Liver (tissue), 9 donors: ENCODE results near the gene SPTB. TPM values are rescaled to one million over a fixed set of nuclear protein-coding genes. Genes with fewer than 3 reads are reported as not detected.

Experiments used
- DNase-seq: peaks from one replicate; pipeline ENCODE4 v3.0.0-alpha.2; 2017; ENCODE audit warnings: low spot score
- H3K27ac ChIP-seq, 2 donors: one replicate each; pipeline ENCODE4 v1.7.0; 2013; ENCODE audit warnings: inconsistent platforms in 2 of 2, low read length in 2 of 2, control low read depth in 1 of 2, low read depth in 1 of 2, mild to moderate bottlenecking in 1 of 2
- H3K27me3 ChIP-seq, 4 donors: one replicate each; pipeline versions ENCODE4 v1.6.1 to v1.7.0; 2013; ENCODE audit warnings: low read length in 3 of 4, inconsistent platforms in 1 of 4, mild to moderate bottlenecking in 1 of 4, moderate library complexity in 1 of 4; ENCODE audit not compliant: control insufficient read depth in 4 of 4, insufficient read depth in 4 of 4
- H3K36me3 ChIP-seq, 4 donors: one replicate each; pipeline versions ENCODE4 v1.6.1 to v1.7.0; 2013; ENCODE audit warnings: low read length in 3 of 4, mild to moderate bottlenecking in 3 of 4, low read depth in 1 of 4, moderate library complexity in 1 of 4; ENCODE audit not compliant: control insufficient read depth in 4 of 4, insufficient read depth in 3 of 4
- H3K4me1 ChIP-seq, 4 donors: one replicate each; pipeline versions ENCODE4 v1.6.1 to v1.7.0; 2013; ENCODE audit warnings: low read length in 3 of 4, mild to moderate bottlenecking in 3 of 4, moderate library complexity in 1 of 4; ENCODE audit not compliant: control insufficient read depth in 4 of 4, insufficient read depth in 4 of 4
- H3K4me3 ChIP-seq, 3 donors: one replicate each; pipeline versions ENCODE4 v1.6.1 to v1.7.0; 2013; ENCODE audit warnings: low read length in 3 of 3, control low read depth in 1 of 3, low read depth in 1 of 3, mild to moderate bottlenecking in 1 of 3
- H3K9ac ChIP-seq, 2 donors: one replicate each; pipeline ENCODE4 v1.7.0; 2013; ENCODE audit warnings: low read length in 2 of 2, mild to moderate bottlenecking in 2 of 2, moderate library complexity in 2 of 2, control low read depth in 1 of 2, low read depth in 1 of 2
- H3K9me3 ChIP-seq, 4 donors: one replicate each; pipeline versions ENCODE4 v1.6.1 to v1.7.0; 2013; ENCODE audit warnings: low read length in 3 of 4; ENCODE audit not compliant: control insufficient read depth in 4 of 4
- ATF3 ChIP-seq: IDR thresholded peaks from 2 replicates; pipeline ENCODE4 v1.6.1; 2016; ENCODE audit warnings: antibody characterized with exemption
- CTCF ChIP-seq: fragments of 150-350 bp; IDR thresholded peaks from 2 replicates; pipeline ENCODE4 v1.5.1; 2017; ENCODE audit warnings: improper control_type of control experiment, low read depth, low read length; ENCODE audit not compliant: missing input control
- EGR1 ChIP-seq, 2 donors: IDR thresholded peaks; 2 replicates each; pipeline ENCODE4 v1.6.1; 2016 to 2018; ENCODE audit warnings: antibody characterized with exemption in 2 of 2, low read depth in 2 of 2
- FOXA1 ChIP-seq: IDR thresholded peaks from 2 replicates; pipeline ENCODE4 v1.6.1; 2016; ENCODE audit warnings: antibody characterized with exemption
- FOXA2 ChIP-seq: IDR thresholded peaks from 2 replicates; pipeline ENCODE4 v1.6.1; 2016; ENCODE audit warnings: antibody characterized with exemption
- GABPA ChIP-seq, 2 donors: IDR thresholded peaks in 1 of 2; conservative IDR thresholded peaks in 1 of 2; 2 replicates each; pipeline ENCODE4 v1.6.1; 2016; ENCODE audit warnings: antibody characterized with exemption in 2 of 2, mild to moderate bottlenecking in 1 of 2, moderate library complexity in 1 of 2
- HNF4A ChIP-seq, 2 donors: conservative IDR thresholded peaks; 2 replicates each; pipeline ENCODE4 v1.6.1; 2016; ENCODE audit warnings: antibody characterized with exemption in 2 of 2, mild to moderate bottlenecking in 2 of 2
- HNF4G ChIP-seq: IDR thresholded peaks from 2 replicates; pipeline ENCODE4 v1.6.1; 2016; ENCODE audit warnings: antibody characterized with exemption
- NR2F2 ChIP-seq: IDR thresholded peaks from 2 replicates; pipeline ENCODE4 v1.6.1; 2016; ENCODE audit warnings: antibody characterized with exemption
- RAD21 ChIP-seq, 2 donors: IDR thresholded peaks; 2 replicates each; pipeline ENCODE4 v1.6.1; 2016; ENCODE audit warnings: antibody characterized with exemption in 2 of 2, mild to moderate bottlenecking in 2 of 2
- RXRA ChIP-seq, 2 donors: IDR thresholded peaks; 2 replicates each; pipeline ENCODE4 v1.6.1; 2017 to 2018; ENCODE audit warnings: antibody characterized with exemption in 2 of 2, mild to moderate bottlenecking in 1 of 2
- SP1 ChIP-seq: IDR thresholded peaks from 2 replicates; pipeline ENCODE4 v1.6.1; 2018; ENCODE audit warnings: antibody characterized with exemption, mild to moderate bottlenecking
- TAF1 ChIP-seq: conservative IDR thresholded peaks from 2 replicates; pipeline ENCODE4 v1.6.1; 2016; ENCODE audit warnings: antibody characterized with exemption, mild to moderate bottlenecking
- YY1 ChIP-seq: IDR thresholded peaks from 2 replicates; pipeline ENCODE4 v1.6.1; 2016; ENCODE audit warnings: antibody characterized with exemption, mild to moderate bottlenecking
- ZBTB33 ChIP-seq: IDR thresholded peaks from 2 replicates; pipeline ENCODE4 v1.6.1; 2016; ENCODE audit warnings: antibody characterized with exemption
- WGBS: extraction: QIAGEN DNeasy Blood & Tissue Kit; methylation state at CpG from one replicate; pipeline ENCODE4 v1.1.7; 2013; 5-methylcytosine and 5-hydroxymethylcytosine counted together
- polyA plus RNA-seq, 2 donors: library from polyadenylated mRNA; stranded (reverse) in 1 of 2; unstranded in 1 of 2; fragments of 200-250 nt in 1 of 2; fragments of >200 nt in 1 of 2; fragmentation: Nextera tagmentation in 1 of 2; extraction: Ambion mirVana in 1 of 2; gene quantifications; one replicate each; pipeline versions ENCODE4 v1.2.1 to v1.2.3, GENCODE V29; 2013 to 2015
- total RNA-seq, 2 donors: library from RNA; depleted of rRNA; stranded (reverse); fragments of >200 nt; gene quantifications; one replicate each; pipeline ENCODE4 v1.2.3, GENCODE V29; 2014
- TF ChIP-seq, protein P1 (sequence below): IDR thresholded peaks from 2 replicates; pipeline ENCODE4 v1.6.1; 2016; ENCODE audit warnings: antibody characterized with exemption, mild to moderate bottlenecking
- TF ChIP-seq, protein P2 (sequence below): IDR thresholded peaks from 2 replicates; pipeline ENCODE4 v1.6.1; 2016; ENCODE audit warnings: antibody characterized with exemption
- donor health status: healthy.
- donor health status: healthy.
- donor health status: healthy.
- donor health status: healthy.
- donor health status: healthy.

The SPTB gene
- total and polyA plus RNA-seq, 4 donors = 0.12 to 332 (median 0.26) TPM

GRCh38 chr14:64915797-64916196 is 36.1 kb upstream of the SPTB start:
- no peaks in the 10 kb centered on the region for H3K27me3 ChIP-seq
- H3K9me3 ChIP-seq = no peaks in the 10 kb centered on the region
- H3K9ac ChIP-seq = no peak overlapping the region
- H3K4me1 ChIP-seq = peaks cover 11 to 30% (median 15%) of the 10 kb centered on the region in 4 donors
- TF ChIP-seq RXRA (IDR thresholded peaks at IDR 0.05) (no peak), TAF1 (no peak), FOXA1 (no peak), ATF3 (no peak), RAD21 (IDR thresholded peaks at IDR 0.05) (no peak), HNF4A (conservative IDR thresholded peaks at IDR 0.05) (no peak), NR2F2 (no peak)
- TF ChIP-seq, protein P1, sequence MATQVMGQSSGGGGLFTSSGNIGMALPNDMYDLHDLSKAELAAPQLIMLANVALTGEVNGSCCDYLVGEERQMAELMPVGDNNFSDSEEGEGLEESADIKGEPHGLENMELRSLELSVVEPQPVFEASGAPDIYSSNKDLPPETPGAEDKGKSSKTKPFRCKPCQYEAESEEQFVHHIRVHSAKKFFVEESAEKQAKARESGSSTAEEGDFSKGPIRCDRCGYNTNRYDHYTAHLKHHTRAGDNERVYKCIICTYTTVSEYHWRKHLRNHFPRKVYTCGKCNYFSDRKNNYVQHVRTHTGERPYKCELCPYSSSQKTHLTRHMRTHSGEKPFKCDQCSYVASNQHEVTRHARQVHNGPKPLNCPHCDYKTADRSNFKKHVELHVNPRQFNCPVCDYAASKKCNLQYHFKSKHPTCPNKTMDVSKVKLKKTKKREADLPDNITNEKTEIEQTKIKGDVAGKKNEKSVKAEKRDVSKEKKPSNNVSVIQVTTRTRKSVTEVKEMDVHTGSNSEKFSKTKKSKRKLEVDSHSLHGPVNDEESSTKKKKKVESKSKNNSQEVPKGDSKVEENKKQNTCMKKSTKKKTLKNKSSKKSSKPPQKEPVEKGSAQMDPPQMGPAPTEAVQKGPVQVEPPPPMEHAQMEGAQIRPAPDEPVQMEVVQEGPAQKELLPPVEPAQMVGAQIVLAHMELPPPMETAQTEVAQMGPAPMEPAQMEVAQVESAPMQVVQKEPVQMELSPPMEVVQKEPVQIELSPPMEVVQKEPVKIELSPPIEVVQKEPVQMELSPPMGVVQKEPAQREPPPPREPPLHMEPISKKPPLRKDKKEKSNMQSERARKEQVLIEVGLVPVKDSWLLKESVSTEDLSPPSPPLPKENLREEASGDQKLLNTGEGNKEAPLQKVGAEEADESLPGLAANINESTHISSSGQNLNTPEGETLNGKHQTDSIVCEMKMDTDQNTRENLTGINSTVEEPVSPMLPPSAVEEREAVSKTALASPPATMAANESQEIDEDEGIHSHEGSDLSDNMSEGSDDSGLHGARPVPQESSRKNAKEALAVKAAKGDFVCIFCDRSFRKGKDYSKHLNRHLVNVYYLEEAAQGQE = no peak
- WGBS = 62% methylated on average over 2 of the region's 2 CpGs
- H3K36me3 ChIP-seq = no peaks in the 10 kb centered on the region
- H3K27ac ChIP-seq = no peak overlapping the region
- H3K4me3 ChIP-seq = no peak overlapping the region
- no peak for DNase-seq

GRCh38 chr14:64915029-64915424 is 35.3 kb upstream of the SPTB start:
- Histone ChIP-seq H3K4me3 (peak overlapping the region; percentile 60 to 96 (median 90)), H3K27ac (peak overlapping the region; percentile 91 to 93), H3K9me3 (no peaks in the 10 kb centered on the region), H3K27me3 (no peaks in the 10 kb centered on the region), H3K9ac (peak overlapping the region; percentile 80 to 83), H3K36me3 (no peaks in the 10 kb centered on the region), H3K4me1 (peaks cover 11 to 27% (median 15%) of the 10 kb centered on the region in 4 donors)
- 41% methylated on average over 4 of the region's 4 CpGs for WGBS
- no peak for TF ChIP-seq EGR1 (IDR thresholded peaks at IDR 0.05; ENCODE audit: low read depth in 2 of 2)
- no peak for TF ChIP-seq RXRA (IDR thresholded peaks at IDR 0.05)
- TF ChIP-seq, protein P2, sequence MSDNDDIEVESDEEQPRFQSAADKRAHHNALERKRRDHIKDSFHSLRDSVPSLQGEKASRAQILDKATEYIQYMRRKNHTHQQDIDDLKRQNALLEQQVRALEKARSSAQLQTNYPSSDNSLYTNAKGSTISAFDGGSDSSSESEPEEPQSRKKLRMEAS = no peak
- TF ChIP-seq NR2F2 = no peak
- TF ChIP-seq HNF4G = no peak
- DNase-seq = no peak

DNA sequence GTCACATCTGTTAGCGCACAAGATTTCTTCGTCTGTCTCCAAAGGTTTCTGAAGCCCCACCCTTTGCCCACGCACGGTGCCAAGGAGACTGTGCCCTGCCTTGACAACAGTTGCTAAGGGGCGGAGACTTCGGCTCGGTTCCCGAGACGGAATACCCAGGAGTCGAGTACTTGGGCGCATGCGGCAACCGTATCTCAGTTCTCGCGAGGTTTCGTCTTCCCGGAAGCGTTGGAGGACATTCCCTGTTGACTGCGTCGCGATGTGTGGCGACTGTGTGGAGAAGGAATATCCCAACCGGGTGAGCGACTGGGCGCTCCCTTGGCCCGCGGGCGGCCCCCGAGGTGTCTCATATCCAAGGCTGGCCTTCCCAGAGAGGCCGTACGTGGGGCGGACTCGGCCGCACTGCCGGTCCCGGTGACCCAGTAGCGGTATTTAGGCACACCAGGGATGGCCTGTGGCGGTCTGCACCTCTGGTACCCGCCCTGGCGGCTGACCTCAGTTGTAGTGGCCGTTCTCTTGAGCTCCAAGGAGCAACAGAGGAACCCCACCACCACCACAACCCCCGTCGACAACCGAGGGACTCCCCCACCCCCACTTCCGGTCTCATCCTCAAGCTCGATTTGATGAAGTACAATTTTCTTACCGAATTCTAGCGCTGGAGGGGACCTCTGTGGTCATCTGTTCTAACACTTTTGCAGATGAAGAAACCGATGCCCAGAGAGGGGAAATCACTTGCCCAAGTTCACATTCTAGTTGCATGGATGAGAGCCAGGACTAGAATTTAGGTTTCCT is 34.7 kb upstream of the SPTB start, which contains the start of gene CHURC1:
Gene CHURC1, plus strand, starts transcription at position 219 of the 792 bp plus-strand sequence. Its CDS starts 41 bp downstream, at position 260.
- peak; percentile 97 for DNase-seq
- peaks cover 8 to 27% (median 15%) of the 10 kb centered on the region in 4 donors for H3K4me1 ChIP-seq
- H3K36me3 ChIP-seq = no peaks in the 10 kb centered on the region
- TF ChIP-seq TAF1 (no peak), YY1 (peak; percentile 81), HNF4A (conservative IDR thresholded peaks at IDR 0.05) (peak; percentile 20 to 28), HNF4G (no peak), SP1 (peak; percentile 32), GABPA (IDR thresholded peaks at IDR 0.05 in 1 of 2, conservative IDR thresholded peaks at IDR 0.05 in 1 of 2) (peak in 1 of 2 donors; percentile 57), ZBTB33 (peak; percentile 99), CTCF (peak; percentile 6), FOXA2 (no peak)
- peak within 1 kb of the TSS; percentile 60 to 96 (median 90) for H3K4me3 ChIP-seq
- H3K9me3 ChIP-seq = no peaks in the 10 kb centered on the region
- under 1% methylated on average over 49 of the region's 49 CpGs for WGBS
- H3K27ac ChIP-seq = peak within 1 kb of the TSS; percentile 91 to 93
- no peaks in the 10 kb centered on the region for H3K27me3 ChIP-seq
- H3K9ac ChIP-seq = peak within 1 kb of the TSS; percentile 80 to 83
